Esophagus squamous epithelium (tissue), 4 donors: Measurements from ENCODE around the gene JPH3.

Experiments
- CTCF ChIP-seq, 6 experiments: fragments of 450-650 bp in 4 of 6; fragments of 200-600 bp in 2 of 6; sonication (generic) in 2 of 6; IDR thresholded peaks; one replicate each; pipeline ENCODE4 v1.5.1; 2016 to 2019; ENCODE audit warnings: antibody characterized with exemption in 6 of 6, mild to moderate bottlenecking in 4 of 6, moderate library complexity in 4 of 6
- POLR2A ChIP-seq, 4 donors: fragments of 450-650 bp; IDR thresholded peaks; one replicate each; pipeline ENCODE4 v1.6.1; 2017; ENCODE audit warnings: antibody characterized with exemption in 4 of 4, mild to moderate bottlenecking in 4 of 4, moderate library complexity in 3 of 4

- TF ChIP-seq POLR2A (IDR thresholded peaks at IDR 0.05) (no peak), CTCF (IDR thresholded peaks at IDR 0.05) (no peak)
Measured at GRCh38 chr16:87638736-87639135, 36.4 kb downstream of the JPH3 start.
